Kidney glomerular epithelial cell (primary cell): ENCODE results near the gene FAM184B.
"Not testable (repeated sequence)": the region's sequence is repeated elsewhere in the genome, so short reads cannot be mapped to it uniquely, and the experiment has no call there.

Experiments used
- DNase-seq: peaks from one replicate; lab custom pipeline; 2025; lab: John Stamatoyannopoulos, UW

Gene FAM184B

GRCh38 chr4:17718471-17718870 lies 63.0 kb downstream of the FAM184B start:
- DNase-seq = no peak

- DNase-seq = no peak
These were observed 64.1 kb downstream of the FAM184B start for GRCh38 chr4:17717301-17717700.

GRCh38 chr4:17715511-17715910 lies 65.9 kb downstream of the FAM184B start:
- DNase-seq = no peak

DNA sequence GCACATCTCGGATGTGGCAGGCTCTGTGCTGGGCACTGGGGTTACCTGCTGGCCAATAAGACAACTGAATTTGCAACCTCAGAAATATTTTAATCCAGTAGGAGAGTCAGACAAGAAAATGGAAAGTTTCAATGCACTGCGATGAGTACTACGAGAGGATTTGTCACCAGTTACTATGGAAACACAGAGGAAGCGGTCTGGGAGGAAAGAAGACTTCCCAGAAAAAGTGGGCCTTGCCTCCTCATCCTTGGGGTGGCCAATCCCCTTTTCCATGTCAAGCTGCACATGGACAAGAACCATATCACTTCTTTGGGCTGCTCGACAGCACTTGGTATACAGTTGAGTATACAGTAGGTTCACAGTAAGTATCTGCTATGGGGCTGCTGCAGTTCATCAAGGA lies 67.6 kb downstream of the FAM184B start:
- DNase-seq = no peak

GRCh38 chr4:17712166-17712565 lies 69.3 kb downstream of the FAM184B start:
- DNase-seq = no peak

DNA sequence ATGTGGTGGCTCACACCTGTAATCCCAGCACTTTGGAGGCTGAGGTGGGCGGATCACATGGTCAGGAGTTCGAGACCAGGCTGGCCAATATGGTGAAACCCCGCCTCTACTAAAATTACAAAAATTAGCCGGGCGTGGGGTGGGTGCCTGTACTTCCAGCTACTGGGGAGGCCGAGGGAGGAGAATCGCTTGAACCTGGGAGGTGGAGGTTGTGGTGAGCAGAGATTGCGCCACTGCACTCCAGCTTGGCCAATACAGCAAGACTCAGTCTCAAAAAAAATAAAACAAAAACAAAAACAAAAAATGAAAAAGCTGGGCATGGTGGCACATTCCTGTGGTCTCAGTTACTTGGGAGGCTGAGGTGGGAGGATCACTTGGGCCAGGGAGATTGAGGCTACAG lies 70.2 kb downstream of the FAM184B start:
- DNase-seq = not testable (repeated sequence)

DNA sequence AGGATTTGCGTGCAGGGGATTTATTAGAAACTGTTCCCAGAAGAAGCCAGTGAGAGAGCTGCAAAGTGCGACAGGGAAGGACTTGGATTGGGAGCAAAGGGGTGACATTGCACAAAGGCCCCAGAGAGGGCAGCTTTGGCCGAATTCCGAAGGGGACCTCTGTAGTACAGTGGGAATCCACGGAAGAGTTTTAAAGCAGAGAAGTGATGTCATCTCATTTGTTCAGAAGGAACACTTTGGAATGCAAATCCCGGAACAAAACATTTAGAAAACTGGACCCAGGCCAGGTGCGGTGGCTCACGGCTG lies 71.7 kb downstream of the FAM184B start:
- no peak for DNase-seq

DNA sequence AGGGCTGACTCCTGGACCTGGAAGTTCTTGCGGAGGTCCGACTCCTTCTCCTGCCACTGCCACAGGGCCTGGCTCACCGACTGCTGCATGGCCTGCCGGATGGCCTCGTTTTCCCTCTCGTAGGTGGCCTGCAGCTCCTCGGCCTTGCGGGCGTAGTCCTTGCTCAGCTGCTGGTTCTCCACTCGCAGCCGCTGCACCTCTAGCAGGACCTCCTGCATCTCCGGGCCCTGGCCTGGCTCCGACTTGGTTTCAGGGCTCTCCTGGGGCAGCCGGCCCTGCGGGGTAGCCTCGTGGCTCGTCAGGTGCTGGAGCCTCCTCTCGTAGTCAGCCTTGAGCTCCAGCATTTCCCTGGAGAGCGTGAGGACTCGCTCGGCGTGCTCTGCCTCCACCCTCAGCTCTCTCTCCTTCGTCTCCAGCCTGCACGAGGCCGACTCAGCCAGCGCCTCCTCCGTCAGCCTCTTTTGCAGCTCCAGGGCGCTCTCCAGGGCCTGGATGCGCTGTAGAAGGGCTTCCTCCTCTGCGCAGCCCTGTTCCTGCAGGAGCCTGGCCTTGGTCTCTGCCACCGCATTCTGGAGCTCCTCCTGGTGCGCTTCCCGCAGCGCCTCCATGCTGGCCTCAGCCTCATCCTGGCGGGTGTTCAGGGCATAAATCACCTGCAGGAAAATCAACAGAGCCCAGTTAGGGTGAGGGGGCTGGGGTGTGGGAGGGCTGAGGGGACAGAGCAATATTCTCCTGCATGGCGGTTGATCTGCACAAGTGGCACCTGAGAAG lies 72.2 kb downstream of the FAM184B start:
- DNase-seq = no peak

DNA sequence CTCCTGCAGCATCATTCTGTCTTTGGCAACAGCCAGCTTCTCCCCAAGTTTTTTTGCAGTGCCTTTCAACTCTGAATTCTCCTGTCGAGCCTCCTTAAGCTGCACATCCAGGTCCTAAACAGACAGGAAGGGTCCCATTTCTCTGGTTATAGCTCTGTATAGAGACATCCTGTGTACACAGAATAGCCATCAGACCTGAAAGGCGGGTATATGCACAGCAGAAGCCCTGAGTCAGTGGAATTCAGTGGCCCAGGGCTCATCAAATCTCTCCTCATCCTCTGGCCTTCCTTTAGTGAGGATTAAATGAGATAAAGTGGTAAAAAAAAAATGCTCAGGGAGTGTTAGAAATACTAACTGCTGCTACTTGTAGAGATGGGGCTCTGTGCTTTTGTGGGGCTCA lies 73.8 kb downstream of the FAM184B start:
- DNase-seq = no peak

GRCh38 chr4:17705107-17705506 lies 76.3 kb downstream of the FAM184B start:
- DNase-seq = no peak

- no peak for DNase-seq
These were observed 77.3 kb downstream of the FAM184B start for GRCh38 chr4:17704020-17704650.

DNA sequence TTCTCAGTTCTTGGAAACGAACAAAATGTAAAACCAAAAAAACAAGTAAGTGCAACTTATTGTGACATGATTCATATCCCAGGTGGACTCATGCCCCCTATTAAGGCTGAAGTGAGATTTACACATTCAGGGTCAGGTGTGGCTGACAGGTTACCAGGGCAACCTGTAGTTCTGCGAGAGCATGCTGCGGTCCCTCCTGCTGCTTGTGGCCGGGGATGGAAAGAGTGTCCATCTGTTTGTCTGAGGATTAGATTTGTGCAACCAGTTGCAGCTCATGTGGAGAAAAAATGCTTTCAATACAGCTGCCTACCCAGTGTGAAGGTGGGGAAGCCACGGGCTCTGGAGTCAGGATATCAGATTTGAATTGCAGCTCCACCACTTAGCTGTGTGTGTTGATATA lies 78.8 kb downstream of the FAM184B start:
- no peak for DNase-seq

- no peak for DNase-seq
These were observed 79.5 kb downstream of the FAM184B start for GRCh38 chr4:17701882-17702281.

- DNase-seq = no peak
These were observed 80.1 kb downstream of the FAM184B start for GRCh38 chr4:17701138-17701839.

DNA sequence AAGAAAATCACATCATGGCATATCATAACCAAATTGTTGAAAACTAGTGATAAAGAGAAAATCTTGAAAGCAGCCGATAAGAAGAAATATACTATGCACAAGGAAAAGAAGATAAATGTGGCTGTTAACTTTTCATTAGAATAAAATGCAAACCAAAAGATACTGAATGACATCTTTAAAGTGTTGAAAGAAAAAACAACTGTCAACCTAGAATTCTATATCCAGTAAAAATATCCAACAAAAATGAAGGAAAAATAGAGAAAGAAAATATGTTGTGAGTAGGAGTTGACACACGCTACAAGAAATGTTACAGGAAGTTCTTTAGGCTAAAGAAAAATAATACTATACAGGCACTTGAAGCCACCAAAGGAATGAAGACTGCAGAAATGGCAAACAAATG lies 82.0 kb downstream of the FAM184B start:
- no peak for DNase-seq

DNA sequence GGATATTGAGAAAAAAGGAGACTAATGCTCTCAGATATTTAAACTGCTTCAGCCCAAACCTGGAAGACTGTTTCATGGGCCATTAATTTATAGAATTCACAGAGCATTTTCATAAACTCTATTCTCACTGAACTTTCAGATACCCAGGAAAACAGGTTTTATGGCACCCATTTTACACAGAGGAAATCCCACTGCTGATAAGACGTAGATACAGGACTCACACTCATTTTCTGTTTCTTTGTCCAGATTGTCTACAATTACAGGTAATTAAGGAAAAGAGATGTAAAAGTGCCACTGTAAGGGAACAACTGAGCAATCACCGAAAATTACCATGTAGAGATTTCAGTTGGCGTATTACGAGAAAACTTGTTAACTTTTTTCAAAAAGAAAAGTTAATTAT lies 83.3 kb downstream of the FAM184B start:
- no peak for DNase-seq

DNA sequence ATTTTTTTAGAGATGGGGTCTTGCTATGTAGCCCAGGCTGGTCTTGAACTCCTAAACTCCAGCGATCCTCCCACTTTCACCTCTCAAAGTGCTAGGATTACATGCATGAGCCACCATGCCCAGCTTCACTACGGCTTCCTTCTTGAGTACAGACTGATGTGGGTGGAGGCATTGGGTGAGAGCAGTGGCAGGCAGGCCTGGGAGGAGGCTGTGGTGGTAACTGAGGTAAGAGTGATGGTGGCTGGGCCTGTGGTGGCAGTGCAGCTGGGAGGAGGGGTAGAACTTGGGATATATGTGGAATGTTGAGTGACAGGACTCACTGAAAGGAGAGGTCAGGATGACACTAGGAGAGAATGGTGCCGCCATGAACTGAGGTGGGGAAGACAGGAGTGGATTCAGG lies 86.1 kb downstream of the FAM184B start:
- DNase-seq = no peak

DNA sequence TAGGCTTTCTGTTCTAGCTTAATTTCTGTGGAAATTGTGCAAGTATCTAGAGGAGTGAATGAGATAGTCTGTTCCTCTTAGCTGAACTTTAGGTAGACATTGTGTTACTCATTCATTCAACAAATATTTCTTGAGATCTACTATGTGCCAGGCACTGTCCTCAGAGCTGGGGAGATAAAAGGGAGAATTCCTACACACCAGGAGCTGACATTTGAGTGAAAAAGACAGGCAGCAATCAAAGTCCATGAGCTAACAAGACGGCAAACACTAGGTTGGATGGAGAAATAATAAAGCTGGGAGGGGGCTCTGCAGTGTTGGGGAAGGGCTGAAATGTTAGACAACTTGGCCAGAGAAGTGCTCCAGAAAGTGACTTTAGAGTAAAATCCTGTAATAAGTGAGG lies 86.9 kb downstream of the FAM184B start:
- no peak for DNase-seq

- DNase-seq = no peak
These were observed 90.5 kb downstream of the FAM184B start for GRCh38 chr4:17690898-17691297.

GRCh38 chr4:17690135-17690534 lies 91.3 kb downstream of the FAM184B start:
- DNase-seq = no peak

DNA sequence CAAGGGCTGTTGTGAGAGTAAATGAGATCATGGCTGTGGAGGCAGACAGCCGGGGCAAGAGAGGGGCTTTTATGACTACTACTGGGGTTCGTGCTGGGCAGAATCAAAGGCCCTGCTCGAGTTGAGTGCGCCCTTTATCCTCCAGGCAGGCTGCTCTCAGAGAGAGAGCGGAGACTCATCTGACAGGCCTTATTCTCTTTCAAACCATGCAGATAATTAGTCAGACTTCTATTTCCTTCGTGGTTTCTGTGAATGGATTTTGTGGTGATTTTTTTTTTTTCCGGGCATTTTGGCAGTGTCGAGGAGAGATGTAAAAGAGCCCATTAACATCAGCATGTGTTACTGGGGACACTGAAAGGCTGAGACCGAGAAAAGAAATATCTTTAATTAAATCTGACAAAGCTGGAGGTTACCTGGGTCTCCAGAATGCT lies 93.4 kb downstream of the FAM184B start:
- DNase-seq = no peak

GRCh38 chr4:17687237-17687857 lies 94.1 kb downstream of the FAM184B start:
- DNase-seq = no peak

- DNase-seq = not testable (repeated sequence)
These were observed 96.8 kb downstream of the FAM184B start for GRCh38 chr4:17684648-17685047.
